Tibial nerve (tissue), 4 donors: ENCODE measurements around the gene CTNNA3. TPM values are rescaled to one million over a fixed set of nuclear protein-coding genes. Genes with fewer than 3 reads are reported as not detected.

Experiments
- DNase-seq, 2 donors: peaks; one replicate each; pipeline ENCODE4 v3.0.0-alpha.2; 2019; ENCODE audit warnings: low spot score in 2 of 2
- H3K27ac ChIP-seq, 4 donors: fragments of 200-600 bp; sonication (generic) in 3 of 4; one replicate each; pipeline ENCODE4 v1.5.1; 2017 to 2019; ENCODE audit warnings: mild to moderate bottlenecking in 1 of 4
- H3K27me3 ChIP-seq, 2 donors: fragments of 200-600 bp; sonication (generic) in 1 of 2; one replicate each; pipeline versions ENCODE4 v1.5.1 to v1.6.0; 2017 to 2019
- H3K36me3 ChIP-seq, 3 donors: fragments of 200-600 bp; sonication (generic); one replicate each; pipeline ENCODE4 v1.5.1; 2018 to 2019
- H3K4me1 ChIP-seq, 4 donors: fragments of 200-600 bp; sonication (generic) in 3 of 4; one replicate each; pipeline ENCODE4 v1.5.1; 2017 to 2019
- H3K4me3 ChIP-seq, 4 donors: fragments of 200-600 bp; sonication (generic) in 3 of 4; one replicate each; pipeline ENCODE4 v1.5.1; 2017 to 2019; ENCODE audit warnings: mild to moderate bottlenecking in 1 of 4, moderate library complexity in 1 of 4
- H3K9me3 ChIP-seq, 4 donors: fragments of 200-600 bp; sonication (generic) in 3 of 4; one replicate each; pipeline ENCODE4 v1.5.1; 2017 to 2019
- CTCF ChIP-seq, 5 experiments: fragments of 200-600 bp in 3 of 5; fragments of 450-650 bp in 2 of 5; sonication (generic) in 3 of 5; IDR thresholded peaks; one replicate each; pipeline ENCODE4 v1.5.1; 2016 to 2019; ENCODE audit warnings: antibody characterized with exemption in 5 of 5, mild to moderate bottlenecking in 3 of 5, moderate library complexity in 2 of 5
- EP300 ChIP-seq, 2 donors: sonication (generic); formaldehyde crosslinking; IDR thresholded peaks; one replicate each; pipeline ENCODE4 v1.6.1; 2017; ENCODE audit warnings: antibody characterized with exemption in 2 of 2, mild to moderate bottlenecking in 1 of 2
- POLR2A ChIP-seq, 2 donors: fragments of 450-650 bp; IDR thresholded peaks; one replicate each; pipeline ENCODE4 v1.6.1; 2017; ENCODE audit warnings: antibody characterized with exemption in 2 of 2, mild to moderate bottlenecking in 2 of 2, moderate library complexity in 2 of 2
- WGBS, 2 donors: methylation state at CpG; one replicate each; pipeline ENCODE4 v1.1.5; 2018; 5-methylcytosine and 5-hydroxymethylcytosine counted together
- total RNA-seq, 4 donors: library from RNA; depleted of rRNA; stranded (reverse); fragments of >200 nt; gene quantifications; one replicate each; pipeline ENCODE4 v1.1.0, GENCODE V29; 2016

CTNNA3 gene
- total RNA-seq, 4 donors from 2014 or later = 15.9 to 36.1 (median 23.1) TPM

- no peak for DNase-seq
- H3K9me3 ChIP-seq = no peaks in the 10 kb centered on the region
- no peak overlapping the region for H3K27ac ChIP-seq
- 60 to 72% methylated on average over 3 of the region's 3 CpGs for WGBS, 2 donors
- TF ChIP-seq CTCF (IDR thresholded peaks at IDR 0.05) (no peak), POLR2A (IDR thresholded peaks at IDR 0.05) (no peak), EP300 (IDR thresholded peaks at IDR 0.05) (no peak)
- H3K4me1 ChIP-seq = no peaks in the 10 kb centered on the region
- H3K27me3 ChIP-seq = no peaks in the 10 kb centered on the region
- no peaks in the 10 kb centered on the region for H3K36me3 ChIP-seq
- no peak overlapping the region for H3K4me3 ChIP-seq
Observed at GRCh38 chr10:67100951-67101350, 595.0 kb downstream of the CTNNA3 start.

- no peak for DNase-seq
- Histone ChIP-seq H3K27ac (no peak overlapping the region), H3K4me3 (no peak overlapping the region), H3K9me3 (no peaks in the 10 kb centered on the region), H3K27me3 (no peaks in the 10 kb centered on the region), H3K4me1 (no peaks in the 10 kb centered on the region), H3K36me3 (no peaks in the 10 kb centered on the region)
- WGBS, 2 donors = 51 to 58% methylated on average over 2 of the region's 2 CpGs
- TF ChIP-seq EP300 (IDR thresholded peaks at IDR 0.05) (no peak), POLR2A (IDR thresholded peaks at IDR 0.05) (no peak), CTCF (IDR thresholded peaks at IDR 0.05) (no peak)
Observed at GRCh38 chr10:67098461-67098860, 597.5 kb downstream of the CTNNA3 start.

GRCh38 chr10:67095531-67095930 is 600.5 kb downstream of the CTNNA3 start:
- 47 to 52% methylated on average over 2 of the region's 2 CpGs for WGBS, 2 donors
- TF ChIP-seq EP300 (IDR thresholded peaks at IDR 0.05) = no peak
- TF ChIP-seq CTCF (IDR thresholded peaks at IDR 0.05) = no peak
- TF ChIP-seq POLR2A (IDR thresholded peaks at IDR 0.05) = no peak
- no peak overlapping the region for H3K4me3 ChIP-seq

GRCh38 chr10:67088036-67088435 is 608.0 kb downstream of the CTNNA3 start:
- no peak overlapping the region for H3K27ac ChIP-seq
- TF ChIP-seq POLR2A (IDR thresholded peaks at IDR 0.05) = no peak
- TF ChIP-seq EP300 (IDR thresholded peaks at IDR 0.05) = no peak
- TF ChIP-seq CTCF (IDR thresholded peaks at IDR 0.05) = no peak
- H3K9me3 ChIP-seq = no peaks in the 10 kb centered on the region
- DNase-seq = no peak
- no peaks in the 10 kb centered on the region for H3K4me1 ChIP-seq
- H3K27me3 ChIP-seq = no peaks in the 10 kb centered on the region
- H3K36me3 ChIP-seq = no peaks in the 10 kb centered on the region
- WGBS, 2 donors = 41 to 49% methylated on average over 1 of the region's 1 CpG
- no peak overlapping the region for H3K4me3 ChIP-seq

More at GRCh38 chr10:67095531-67095930, 600.5 kb downstream of the CTNNA3 start:
- Histone ChIP-seq H3K36me3 (no peaks in the 10 kb centered on the region), H3K27me3 (no peaks in the 10 kb centered on the region), H3K27ac (no peak overlapping the region), H3K4me1 (no peaks in the 10 kb centered on the region), H3K9me3 (no peaks in the 10 kb centered on the region)
- DNase-seq = no peak

- TF ChIP-seq POLR2A (IDR thresholded peaks at IDR 0.05) (no peak), CTCF (IDR thresholded peaks at IDR 0.05) (no peak), EP300 (IDR thresholded peaks at IDR 0.05) (no peak)
- DNase-seq = no peak
- Histone ChIP-seq H3K4me3 (no peak overlapping the region), H3K27me3 (no peaks in the 10 kb centered on the region), H3K36me3 (no peaks in the 10 kb centered on the region), H3K4me1 (no peaks in the 10 kb centered on the region), H3K27ac (no peak overlapping the region), H3K9me3 (no peaks in the 10 kb centered on the region)
Observed at GRCh38 chr10:67087135-67087425, 608.9 kb downstream of the CTNNA3 start.
